Gastrocnemius medialis (tissue), 4 donors: ENCODE data around the gene SUPT20HL1. TPM values are rescaled to one million over a fixed set of nuclear protein-coding genes. Genes with fewer than 3 reads are reported as not detected.

Experiments
- ATAC-seq, 2 donors: fragments of 150-250 bp; one replicate each; pipeline ENCODE4 v1.9.1; 2016
- DNase-seq, 2 donors: peaks; one replicate each; pipeline ENCODE4 v3.0.0-alpha.2; 2019
- H3K27ac ChIP-seq, 4 donors: fragments of 200-600 bp; sonication (generic); 1 replicate in 1 of 4; 2 replicates in 3 of 4; pipeline ENCODE4 v1.5.1; 2016 to 2018; ENCODE audit warnings: mild to moderate bottlenecking in 2 of 4, moderate library complexity in 1 of 4
- H3K27me3 ChIP-seq, 3 donors: fragments of 200-600 bp; sonication (generic) in 2 of 3; 1 replicate in 1 of 3; 2 replicates in 2 of 3; pipeline versions ENCODE4 v1.5.1 to v1.6.0; 2016 to 2019; ENCODE audit warnings: mild to moderate bottlenecking in 1 of 3, moderate library complexity in 1 of 3
- H3K36me3 ChIP-seq, 2 donors: fragments of 200-600 bp; sonication (generic) in 1 of 2; one replicate each; pipeline ENCODE4 v1.5.1; 2017 to 2018
- H3K4me1 ChIP-seq, 2 donors: fragments of 200-600 bp; sonication (generic) in 1 of 2; one replicate each; pipeline ENCODE4 v1.5.1; 2016 to 2017; ENCODE audit warnings: mild to moderate bottlenecking in 2 of 2
- H3K4me3 ChIP-seq, 4 donors: fragments of 200-600 bp; sonication (generic) in 3 of 4; 1 replicate in 1 of 4; 2 replicates in 3 of 4; pipeline ENCODE4 v1.5.1; 2016 to 2019; ENCODE audit warnings: mild to moderate bottlenecking in 2 of 4
- H3K9me3 ChIP-seq, 3 donors: fragments of 200-600 bp; sonication (generic) in 2 of 3; 1 replicate in 1 of 3; 2 replicates in 2 of 3; pipeline ENCODE4 v1.5.1; 2016 to 2019
- POLR2A ChIP-seq, 2 donors: fragments of 450-650 bp; IDR thresholded peaks; one replicate each; pipeline ENCODE4 v1.6.1; 2017; ENCODE audit warnings: antibody characterized with exemption in 2 of 2, mild to moderate bottlenecking in 2 of 2, moderate library complexity in 2 of 2
- in situ Hi-C, 4 donors: fragments of 200-750 bp; cut with MboI; loops; one replicate each; pipeline versions ENCODE4 v1.15.0 to v1.8.0; 2017; ENCODE audit warnings: low sequenced_read_pairs in 4 of 4
- intact Hi-C: fragments of 100-400 bp; cut with DNase I; formaldehyde crosslinking; loops from one replicate; pipeline ENCODE4 v1.15.1; 2023; ENCODE audit warnings: low total_unique reads
- total RNA-seq, 4 donors: library from RNA; depleted of rRNA; stranded (reverse); fragments of >200 nt; gene quantifications; one replicate each; pipeline versions ENCODE4 v1.1.0 to v1.2.3, GENCODE V29; 2016
- TF ChIP-seq, protein P1 (sequence below), 5 experiments: fragments of 450-650 bp in 3 of 5; fragments of 200-600 bp in 2 of 5; sonication (generic) in 2 of 5; IDR thresholded peaks in 4 of 5; conservative IDR thresholded peaks in 1 of 5; 1 replicate in 4 of 5; 2 replicates in 1 of 5; pipeline ENCODE4 v1.5.1; 2016 to 2019; ENCODE audit warnings: antibody characterized with exemption in 5 of 5, mild to moderate bottlenecking in 3 of 5, moderate library complexity in 3 of 5

Gene SUPT20HL1
- total RNA-seq, 4 donors from 2014 or later, result not detected

GRCh38 chrX:24396236-24396930 is 35.9 kb downstream of the SUPT20HL1 start:
- Histone ChIP-seq H3K36me3 (no peaks in the 10 kb centered on the region), H3K4me3 (no peak overlapping the region), H3K4me1 (no peaks in the 10 kb centered on the region), H3K9me3 (no peaks in the 10 kb centered on the region), H3K27me3 (no peaks in the 10 kb centered on the region), H3K27ac (peak overlapping the region in 1 of 4 donors; percentile 5)
- ATAC-seq (peak; percentile 39 to 56), DNase-seq (no peak)
- intact Hi-C loops (loop anchor here (10.0 kb wide), 1 partner anchor 298 kb away; the partner anchor contains the start of gene POLA1), in situ Hi-C loops (loop anchor here in 3 of 4 donors (10.0 kb wide), 1 partner anchor 98 kb away; no protein-coding TSS in a partner anchor)
- TF ChIP-seq, protein P1, sequence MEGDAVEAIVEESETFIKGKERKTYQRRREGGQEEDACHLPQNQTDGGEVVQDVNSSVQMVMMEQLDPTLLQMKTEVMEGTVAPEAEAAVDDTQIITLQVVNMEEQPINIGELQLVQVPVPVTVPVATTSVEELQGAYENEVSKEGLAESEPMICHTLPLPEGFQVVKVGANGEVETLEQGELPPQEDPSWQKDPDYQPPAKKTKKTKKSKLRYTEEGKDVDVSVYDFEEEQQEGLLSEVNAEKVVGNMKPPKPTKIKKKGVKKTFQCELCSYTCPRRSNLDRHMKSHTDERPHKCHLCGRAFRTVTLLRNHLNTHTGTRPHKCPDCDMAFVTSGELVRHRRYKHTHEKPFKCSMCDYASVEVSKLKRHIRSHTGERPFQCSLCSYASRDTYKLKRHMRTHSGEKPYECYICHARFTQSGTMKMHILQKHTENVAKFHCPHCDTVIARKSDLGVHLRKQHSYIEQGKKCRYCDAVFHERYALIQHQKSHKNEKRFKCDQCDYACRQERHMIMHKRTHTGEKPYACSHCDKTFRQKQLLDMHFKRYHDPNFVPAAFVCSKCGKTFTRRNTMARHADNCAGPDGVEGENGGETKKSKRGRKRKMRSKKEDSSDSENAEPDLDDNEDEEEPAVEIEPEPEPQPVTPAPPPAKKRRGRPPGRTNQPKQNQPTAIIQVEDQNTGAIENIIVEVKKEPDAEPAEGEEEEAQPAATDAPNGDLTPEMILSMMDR (IDR thresholded peaks at IDR 0.05 in 4 of 5, conservative IDR thresholded peaks at IDR 0.05 in 1 of 5), result no peak
- no peak for TF ChIP-seq POLR2A (IDR thresholded peaks at IDR 0.05)

DNA sequence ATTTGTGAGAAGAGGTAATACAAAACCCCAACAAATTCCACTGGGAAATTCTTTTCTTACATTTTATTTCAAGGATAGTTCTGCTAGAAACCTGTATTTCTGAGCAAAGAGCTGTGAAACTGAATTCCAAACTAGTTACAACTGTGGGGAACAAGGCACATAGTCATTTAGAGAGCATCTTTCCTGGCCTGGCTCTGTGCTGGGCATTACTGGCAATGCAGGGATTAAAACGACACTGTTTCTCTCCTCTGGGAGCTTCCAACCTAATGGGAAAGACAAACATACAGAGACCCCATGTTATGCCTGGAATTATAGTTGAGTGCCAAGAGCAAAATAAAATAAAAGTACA is 36.5 kb downstream of the SUPT20HL1 start:
- Histone ChIP-seq H3K4me1 (no peaks in the 10 kb centered on the region), H3K27me3 (no peaks in the 10 kb centered on the region), H3K4me3 (no peak overlapping the region), H3K36me3 (no peaks in the 10 kb centered on the region), H3K9me3 (no peaks in the 10 kb centered on the region), H3K27ac (no peak overlapping the region)
- TF ChIP-seq POLR2A (IDR thresholded peaks at IDR 0.05), result no peak
- DNase-seq (no peak), ATAC-seq (no peak)
- in situ Hi-C loops, result loop anchor here in 3 of 4 donors (10.0 kb wide), 1 partner anchor 98 kb away; no protein-coding TSS in a partner anchor
- intact Hi-C loops, result loop anchor here (10.0 kb wide), 1 partner anchor 298 kb away; the partner anchor contains the start of gene POLA1

DNA sequence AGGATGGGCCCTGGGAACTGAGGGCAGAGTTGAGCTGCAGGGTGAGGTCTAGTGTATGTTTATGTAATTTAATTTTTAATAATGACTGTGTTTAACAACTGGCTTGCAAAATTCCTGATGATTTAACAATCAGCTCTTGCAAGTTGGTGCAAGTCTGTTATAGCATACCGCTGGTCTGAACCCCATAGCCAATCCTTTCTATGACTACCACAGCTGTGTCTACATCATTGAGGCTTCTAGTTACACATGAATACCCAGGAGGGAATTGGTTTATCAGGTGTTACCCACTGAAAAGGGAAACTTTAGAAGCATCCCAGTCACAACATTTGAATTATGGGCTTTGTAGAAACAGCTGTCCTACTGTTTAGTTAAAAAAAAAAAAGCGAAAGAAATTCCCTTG is 38.3 kb downstream of the SUPT20HL1 start:
- H3K27me3 ChIP-seq, result no peaks in the 10 kb centered on the region
- TF ChIP-seq, protein P1 (IDR thresholded peaks at IDR 0.05 in 4 of 5, conservative IDR thresholded peaks at IDR 0.05 in 1 of 5), result no peak
- no peak for TF ChIP-seq POLR2A (IDR thresholded peaks at IDR 0.05)
- in situ Hi-C loops (loop anchor here in 3 of 4 donors (10.0 kb wide), 1 partner anchor 96 kb away; no protein-coding TSS in a partner anchor), intact Hi-C loops (loop anchor here (10.0 kb wide), 1 partner anchor 296 kb away; the partner anchor contains the start of gene POLA1)
- H3K27ac ChIP-seq, result no peak overlapping the region
- H3K36me3 ChIP-seq, result no peaks in the 10 kb centered on the region
- no peak overlapping the region for H3K4me3 ChIP-seq
- DNase-seq (no peak), ATAC-seq (no peak)
- no peaks in the 10 kb centered on the region for H3K4me1 ChIP-seq
- no peaks in the 10 kb centered on the region for H3K9me3 ChIP-seq

DNA sequence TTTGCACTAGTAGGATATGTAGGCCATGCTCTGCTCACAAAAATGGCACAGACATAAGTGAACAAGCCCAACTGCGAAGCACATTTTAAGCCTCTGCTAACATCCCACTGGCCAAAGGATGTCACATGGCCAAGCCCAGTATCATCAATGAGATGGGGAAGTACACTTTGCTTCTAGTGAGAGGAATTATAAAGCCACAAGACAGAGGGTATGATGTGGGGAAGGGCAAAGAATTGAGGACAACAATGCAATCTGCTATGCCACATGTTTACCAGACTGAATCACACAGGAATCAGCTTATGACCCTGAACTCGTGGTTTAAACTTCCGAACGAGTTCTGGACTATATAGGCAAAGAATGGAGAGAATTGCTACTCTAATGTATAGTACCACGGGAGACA is 39.1 kb downstream of the SUPT20HL1 start:
- H3K9me3 ChIP-seq, result no peaks in the 10 kb centered on the region
- in situ Hi-C loops, result loop anchor here in 3 of 4 donors (10.0 kb wide), 1 partner anchor 95 kb away; no protein-coding TSS in a partner anchor
- no peak overlapping the region for H3K27ac ChIP-seq
- no peaks in the 10 kb centered on the region for H3K27me3 ChIP-seq
- TF ChIP-seq, protein P1 (IDR thresholded peaks at IDR 0.05 in 4 of 5, conservative IDR thresholded peaks at IDR 0.05 in 1 of 5), result no peak
- no peak for TF ChIP-seq POLR2A (IDR thresholded peaks at IDR 0.05)
- H3K4me1 ChIP-seq, result no peaks in the 10 kb centered on the region
- intact Hi-C loops, result loop anchor here (10.0 kb wide), 1 partner anchor 295 kb away; the partner anchor contains the start of gene POLA1
- ATAC-seq (no peak), DNase-seq (no peak)
- no peaks in the 10 kb centered on the region for H3K36me3 ChIP-seq
- H3K4me3 ChIP-seq, result no peak overlapping the region

- no peaks in the 10 kb centered on the region for H3K9me3 ChIP-seq
- H3K36me3 ChIP-seq, result no peaks in the 10 kb centered on the region
- TF ChIP-seq, protein P1 (IDR thresholded peaks at IDR 0.05 in 4 of 5, conservative IDR thresholded peaks at IDR 0.05 in 1 of 5), result no peak
- no peak for TF ChIP-seq POLR2A (IDR thresholded peaks at IDR 0.05)
- DNase-seq, result no peak
- peaks cover 0 to 6% (median 0%) of the 10 kb centered on the region in 3 donors for H3K27me3 ChIP-seq
- H3K27ac ChIP-seq, result no peak overlapping the region
- H3K4me3 ChIP-seq, result no peak overlapping the region
- in situ Hi-C loops (no loop called here), intact Hi-C loops (no loop called here)
- no peaks in the 10 kb centered on the region for H3K4me1 ChIP-seq
- no peak for ATAC-seq
Measured at GRCh38 chrX:24405959-24406358, 45.5 kb downstream of the SUPT20HL1 start.
